ENCODE results near the gene DCAF5.

DNA sequence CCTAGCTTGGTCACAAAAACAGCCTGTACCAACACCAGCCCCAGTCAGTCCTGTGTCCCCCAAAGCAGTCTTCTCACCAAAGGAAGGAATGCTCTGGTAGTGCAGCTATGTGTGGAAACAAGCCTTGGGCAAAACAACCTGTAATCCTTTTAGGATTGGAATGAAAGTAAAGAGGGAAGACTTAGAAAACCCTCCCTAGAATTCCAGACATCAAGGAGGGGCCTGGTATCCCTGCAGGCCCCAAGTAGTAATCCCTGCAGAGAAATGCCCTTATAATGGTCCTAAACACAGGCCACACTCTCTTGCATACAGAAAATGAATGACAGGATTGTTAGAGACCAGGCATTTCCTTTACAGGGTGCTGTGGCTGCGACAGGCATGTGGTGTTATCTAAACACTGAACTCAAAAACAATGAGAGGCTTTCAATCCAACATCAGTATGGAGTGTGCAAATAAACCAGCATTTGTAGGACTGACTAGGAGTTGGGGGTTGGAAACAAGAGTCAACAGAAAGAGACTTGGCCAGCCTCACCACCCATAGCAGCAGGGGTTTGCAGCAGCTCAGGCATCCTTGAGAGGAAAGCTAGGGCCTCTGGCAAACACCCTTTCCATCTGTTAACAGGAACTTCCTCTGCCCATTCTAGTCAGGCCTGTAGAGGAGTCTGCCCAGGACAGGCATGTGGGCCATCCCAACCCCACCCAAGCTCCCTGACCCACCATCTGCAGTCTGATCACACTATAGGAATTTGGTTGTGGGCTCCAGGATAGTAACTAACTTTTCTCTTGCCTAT is 59.1 kb downstream of the DCAF5 start:
- TF ChIP-seq, protein P1, sequence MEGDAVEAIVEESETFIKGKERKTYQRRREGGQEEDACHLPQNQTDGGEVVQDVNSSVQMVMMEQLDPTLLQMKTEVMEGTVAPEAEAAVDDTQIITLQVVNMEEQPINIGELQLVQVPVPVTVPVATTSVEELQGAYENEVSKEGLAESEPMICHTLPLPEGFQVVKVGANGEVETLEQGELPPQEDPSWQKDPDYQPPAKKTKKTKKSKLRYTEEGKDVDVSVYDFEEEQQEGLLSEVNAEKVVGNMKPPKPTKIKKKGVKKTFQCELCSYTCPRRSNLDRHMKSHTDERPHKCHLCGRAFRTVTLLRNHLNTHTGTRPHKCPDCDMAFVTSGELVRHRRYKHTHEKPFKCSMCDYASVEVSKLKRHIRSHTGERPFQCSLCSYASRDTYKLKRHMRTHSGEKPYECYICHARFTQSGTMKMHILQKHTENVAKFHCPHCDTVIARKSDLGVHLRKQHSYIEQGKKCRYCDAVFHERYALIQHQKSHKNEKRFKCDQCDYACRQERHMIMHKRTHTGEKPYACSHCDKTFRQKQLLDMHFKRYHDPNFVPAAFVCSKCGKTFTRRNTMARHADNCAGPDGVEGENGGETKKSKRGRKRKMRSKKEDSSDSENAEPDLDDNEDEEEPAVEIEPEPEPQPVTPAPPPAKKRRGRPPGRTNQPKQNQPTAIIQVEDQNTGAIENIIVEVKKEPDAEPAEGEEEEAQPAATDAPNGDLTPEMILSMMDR (IDR thresholded peaks at IDR 0.05), result no peak
- no peak for TF ChIP-seq POLR2AphosphoS5 (IDR thresholded peaks at IDR 0.05; ENCODE audit: insufficient read depth in 1 of 2, low read depth in 1 of 2)

Measured in vagina (tissue), 2 donors.